ENCODE measurements around the gene CHRNA4. TPM values are rescaled to one million over a fixed set of nuclear protein-coding genes. Genes with fewer than 3 reads are reported as not detected.

Gene CHRNA4
- polyA plus RNA-seq, 1 donor (not counting 4 experiments of a cell fraction or from before 2014, with no cell fraction given), result not detected

DNA sequence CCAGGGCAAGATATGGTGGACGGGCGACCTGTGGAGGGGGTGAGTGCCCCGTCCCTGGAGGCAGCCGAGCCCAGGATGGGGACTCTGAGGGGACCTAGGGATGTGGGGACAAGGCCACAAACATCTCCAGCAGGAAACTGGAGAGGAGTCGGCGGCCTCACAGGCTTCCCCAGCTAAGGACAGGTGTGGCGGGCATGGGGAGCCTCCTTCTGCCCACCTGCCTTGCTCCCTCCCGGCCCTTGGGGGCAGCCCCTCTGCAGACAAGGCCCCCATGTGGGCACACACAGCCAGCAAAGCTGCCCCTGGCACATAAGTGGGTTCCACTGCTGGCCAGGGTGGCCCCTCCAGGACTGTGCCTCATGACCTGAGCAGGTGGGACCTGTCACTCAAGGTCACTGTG lies 4.6 kb downstream of the CHRNA4 start:
- no peaks in the 10 kb centered on the region for H4K20me1 ChIP-seq (ENCODE audit: control insufficient read depth, extremely low read depth, insufficient read depth, low read length)
- H3K36me3 ChIP-seq (ENCODE audit: control insufficient read depth in 2 of 2, extremely low read depth in 1 of 2, insufficient read depth in 2 of 2, low read length in 2 of 2), result no peaks in the 10 kb centered on the region
- no peak for FAIRE-seq
- no peak overlapping the region for H3K4me3 ChIP-seq (ENCODE audit: control insufficient read depth in 2 of 3, extremely low read depth in 1 of 3, insufficient read depth in 2 of 3, low read depth in 1 of 3, low read length in 3 of 3)
- no peak for DNase-seq (ENCODE audit: low read depth, low spot score)
- no peaks in the 10 kb centered on the region for H3K4me1 ChIP-seq (ENCODE audit: control insufficient read depth, extremely low read depth, insufficient read depth, low read length)
- H3K9me3 ChIP-seq (ENCODE audit: control insufficient read depth, low read depth, low read length), result peaks cover 1% of the 10 kb centered on the region
- no peak overlapping the region for H3K4me2 ChIP-seq (ENCODE audit: control insufficient read depth, extremely low read depth, insufficient read depth, low read depth, low read length)
- TF ChIP-seq CTCF (optimal IDR thresholded peaks at IDR 0.05 in 1 of 3, IDR thresholded peaks at IDR 0.05 in 1 of 3, conservative IDR thresholded peaks at IDR 0.05 in 1 of 3; ENCODE audit: extremely low read depth in 1 of 3, insufficient read depth in 2 of 3, low read length in 3 of 3), result no peak
- no peak for TF ChIP-seq EZH2 (IDR thresholded peaks at IDR 0.05; ENCODE audit: low read length)
- H3K9ac ChIP-seq (ENCODE audit: control insufficient read depth, extremely low read depth, insufficient read depth, low read length), result no peak overlapping the region
- no peak overlapping the region for H2AFZ ChIP-seq (ENCODE audit: control insufficient read depth, low read length)
- peaks cover 27% of the 10 kb centered on the region for H3K27me3 ChIP-seq (ENCODE audit: control insufficient read depth, extremely low read depth, insufficient read depth, low read length)
- H3K79me2 ChIP-seq (ENCODE audit: control insufficient read depth, insufficient read depth, low read length), result no peaks in the 10 kb centered on the region
- H3K9me1 ChIP-seq (ENCODE audit: control insufficient read depth, extremely low read depth, insufficient read depth, low read length), result no peaks in the 10 kb centered on the region
- dilution Hi-C loops (cut with MboI; ENCODE audit: extremely low pct_ligation_motif_present, low sequenced_read_pairs), result no loop called here
- no peak overlapping the region for H3K27ac ChIP-seq (ENCODE audit: control insufficient read depth, insufficient read depth, low read length)

GRCh38 chr20:63355781-63356295 lies 5.3 kb downstream of the CHRNA4 start:
- Histone ChIP-seq H3K4me2 (ENCODE audit: control insufficient read depth, extremely low read depth, insufficient read depth, low read depth, low read length) (no peak overlapping the region), H3K4me1 (ENCODE audit: control insufficient read depth, extremely low read depth, insufficient read depth, low read length) (no peaks in the 10 kb centered on the region), H3K27me3 (ENCODE audit: control insufficient read depth, extremely low read depth, insufficient read depth, low read length) (peaks cover 23% of the 10 kb centered on the region), H4K20me1 (ENCODE audit: control insufficient read depth, extremely low read depth, insufficient read depth, low read length) (no peaks in the 10 kb centered on the region), H3K9me1 (ENCODE audit: control insufficient read depth, extremely low read depth, insufficient read depth, low read length) (no peaks in the 10 kb centered on the region), H2AFZ (ENCODE audit: control insufficient read depth, low read length) (no peak overlapping the region), H3K36me3 (ENCODE audit: control insufficient read depth in 2 of 2, extremely low read depth in 1 of 2, insufficient read depth in 2 of 2, low read length in 2 of 2) (no peaks in the 10 kb centered on the region), H3K9ac (ENCODE audit: control insufficient read depth, extremely low read depth, insufficient read depth, low read length) (no peak overlapping the region), H3K27ac (ENCODE audit: control insufficient read depth, insufficient read depth, low read length) (no peak overlapping the region), H3K79me2 (ENCODE audit: control insufficient read depth, insufficient read depth, low read length) (no peaks in the 10 kb centered on the region), H3K9me3 (ENCODE audit: control insufficient read depth, low read depth, low read length) (peaks cover 7% of the 10 kb centered on the region), H3K4me3 (ENCODE audit: control insufficient read depth in 2 of 3, extremely low read depth in 1 of 3, insufficient read depth in 2 of 3, low read depth in 1 of 3, low read length in 3 of 3) (no peak overlapping the region)
- dilution Hi-C loops (cut with MboI; ENCODE audit: extremely low pct_ligation_motif_present, low sequenced_read_pairs), result no loop called here
- DNase-seq (ENCODE audit: low read depth, low spot score) (no peak), FAIRE-seq (no peak)
- TF ChIP-seq CTCF (optimal IDR thresholded peaks at IDR 0.05 in 1 of 3, IDR thresholded peaks at IDR 0.05 in 1 of 3, conservative IDR thresholded peaks at IDR 0.05 in 1 of 3; ENCODE audit: extremely low read depth in 1 of 3, insufficient read depth in 2 of 3, low read length in 3 of 3), result no peak
- no peak for TF ChIP-seq EZH2 (IDR thresholded peaks at IDR 0.05; ENCODE audit: low read length)
